ENCODE results near the gene TACC2.

TACC2 gene

DNA sequence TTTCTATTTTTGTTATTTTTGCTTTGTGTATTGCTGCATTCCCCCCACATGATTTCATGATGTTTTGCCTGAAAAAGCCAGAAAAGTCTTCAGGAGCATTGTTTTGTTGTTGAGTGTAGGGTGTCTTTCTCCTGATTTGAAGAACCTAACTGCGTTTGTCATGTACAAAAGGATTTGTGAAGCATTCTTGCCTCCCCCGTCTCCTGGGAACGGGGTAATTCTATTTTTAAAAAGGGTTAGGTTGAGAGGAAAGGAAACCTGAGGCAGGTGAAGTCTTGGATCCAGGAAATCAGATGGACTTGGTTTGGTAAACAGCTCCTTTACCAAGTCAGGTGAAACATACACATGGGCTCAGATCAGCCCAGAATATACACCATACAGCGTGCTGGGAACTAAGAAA, 256.2 kb downstream of the TACC2 start:
- TF ChIP-seq, protein P1, sequence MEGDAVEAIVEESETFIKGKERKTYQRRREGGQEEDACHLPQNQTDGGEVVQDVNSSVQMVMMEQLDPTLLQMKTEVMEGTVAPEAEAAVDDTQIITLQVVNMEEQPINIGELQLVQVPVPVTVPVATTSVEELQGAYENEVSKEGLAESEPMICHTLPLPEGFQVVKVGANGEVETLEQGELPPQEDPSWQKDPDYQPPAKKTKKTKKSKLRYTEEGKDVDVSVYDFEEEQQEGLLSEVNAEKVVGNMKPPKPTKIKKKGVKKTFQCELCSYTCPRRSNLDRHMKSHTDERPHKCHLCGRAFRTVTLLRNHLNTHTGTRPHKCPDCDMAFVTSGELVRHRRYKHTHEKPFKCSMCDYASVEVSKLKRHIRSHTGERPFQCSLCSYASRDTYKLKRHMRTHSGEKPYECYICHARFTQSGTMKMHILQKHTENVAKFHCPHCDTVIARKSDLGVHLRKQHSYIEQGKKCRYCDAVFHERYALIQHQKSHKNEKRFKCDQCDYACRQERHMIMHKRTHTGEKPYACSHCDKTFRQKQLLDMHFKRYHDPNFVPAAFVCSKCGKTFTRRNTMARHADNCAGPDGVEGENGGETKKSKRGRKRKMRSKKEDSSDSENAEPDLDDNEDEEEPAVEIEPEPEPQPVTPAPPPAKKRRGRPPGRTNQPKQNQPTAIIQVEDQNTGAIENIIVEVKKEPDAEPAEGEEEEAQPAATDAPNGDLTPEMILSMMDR (IDR thresholded peaks at IDR 0.05; ENCODE audit: low read depth, low read length, missing control alignments), result no peak
- no peak overlapping the region for H3K4me3 ChIP-seq (replicated peaks; ENCODE audit: low read depth, low read length)
- DNase-seq (ENCODE audit: extremely low read depth, low read depth), result no peak

DNA sequence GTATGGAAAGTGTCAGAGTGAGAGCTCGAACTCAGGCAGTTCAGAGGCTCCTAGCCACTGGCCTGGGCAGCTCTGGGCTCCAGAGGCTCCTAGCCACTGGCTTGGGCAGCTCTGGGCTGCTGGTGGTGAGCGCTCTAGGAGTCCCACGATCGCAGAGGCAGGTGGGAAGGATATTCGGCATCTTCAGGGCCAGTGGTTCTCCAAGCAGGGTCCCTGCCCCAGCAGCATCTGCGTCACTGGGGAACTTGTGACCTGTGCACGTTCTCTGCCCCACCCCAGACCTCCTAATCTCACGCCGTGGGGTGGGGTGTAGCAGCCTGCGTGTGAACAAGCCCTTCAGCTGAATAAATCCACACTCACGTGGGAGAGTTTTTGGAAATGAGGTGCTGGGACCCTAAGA, 256.9 kb downstream of the TACC2 start:
- no peak for DNase-seq (ENCODE audit: extremely low read depth, low read depth)
- TF ChIP-seq, protein P1 (IDR thresholded peaks at IDR 0.05; ENCODE audit: low read depth, low read length, missing control alignments), result no peak
- no peak overlapping the region for H3K4me3 ChIP-seq (replicated peaks; ENCODE audit: low read depth, low read length)

DNA sequence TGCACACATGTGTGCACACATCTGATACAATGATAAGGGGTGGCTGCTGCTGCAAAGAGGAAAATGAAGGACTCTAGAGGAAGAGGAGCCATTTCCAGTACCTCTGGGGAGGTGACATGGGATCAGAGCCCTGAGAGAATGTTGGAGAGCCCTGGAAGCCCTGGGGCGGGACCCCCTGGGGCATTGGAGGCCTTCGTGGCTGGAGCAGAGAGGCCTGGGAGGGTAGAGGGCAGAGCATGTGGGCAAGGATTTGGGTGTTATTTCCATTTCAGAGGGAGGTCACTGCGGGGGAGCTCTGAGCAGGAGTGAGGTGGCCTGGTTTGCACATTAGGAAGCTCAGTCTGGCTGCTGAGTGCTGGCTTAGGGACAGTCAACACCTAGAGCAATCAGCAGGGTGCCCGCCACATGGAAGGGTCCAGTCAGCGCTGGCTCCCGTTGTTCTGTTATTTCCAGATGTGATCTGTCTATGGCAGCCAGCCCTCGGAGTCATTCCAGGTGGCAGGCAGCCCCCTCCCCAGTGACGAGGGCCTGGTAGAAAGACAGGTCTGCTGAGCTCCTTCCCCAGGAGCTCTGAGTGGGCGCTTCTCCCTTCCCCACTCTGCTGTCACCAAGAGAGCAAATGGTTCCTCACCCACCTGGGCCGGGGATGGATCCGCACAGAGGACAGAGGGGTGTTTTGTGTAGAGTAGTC, 258.0 kb downstream of the TACC2 start:
- DNase-seq (ENCODE audit: extremely low read depth, low read depth), result no peak
- H3K4me3 ChIP-seq (replicated peaks; ENCODE audit: low read depth, low read length), result no peak overlapping the region
- TF ChIP-seq, protein P1 (IDR thresholded peaks at IDR 0.05; ENCODE audit: low read depth, low read length, missing control alignments), result no peak

DNA sequence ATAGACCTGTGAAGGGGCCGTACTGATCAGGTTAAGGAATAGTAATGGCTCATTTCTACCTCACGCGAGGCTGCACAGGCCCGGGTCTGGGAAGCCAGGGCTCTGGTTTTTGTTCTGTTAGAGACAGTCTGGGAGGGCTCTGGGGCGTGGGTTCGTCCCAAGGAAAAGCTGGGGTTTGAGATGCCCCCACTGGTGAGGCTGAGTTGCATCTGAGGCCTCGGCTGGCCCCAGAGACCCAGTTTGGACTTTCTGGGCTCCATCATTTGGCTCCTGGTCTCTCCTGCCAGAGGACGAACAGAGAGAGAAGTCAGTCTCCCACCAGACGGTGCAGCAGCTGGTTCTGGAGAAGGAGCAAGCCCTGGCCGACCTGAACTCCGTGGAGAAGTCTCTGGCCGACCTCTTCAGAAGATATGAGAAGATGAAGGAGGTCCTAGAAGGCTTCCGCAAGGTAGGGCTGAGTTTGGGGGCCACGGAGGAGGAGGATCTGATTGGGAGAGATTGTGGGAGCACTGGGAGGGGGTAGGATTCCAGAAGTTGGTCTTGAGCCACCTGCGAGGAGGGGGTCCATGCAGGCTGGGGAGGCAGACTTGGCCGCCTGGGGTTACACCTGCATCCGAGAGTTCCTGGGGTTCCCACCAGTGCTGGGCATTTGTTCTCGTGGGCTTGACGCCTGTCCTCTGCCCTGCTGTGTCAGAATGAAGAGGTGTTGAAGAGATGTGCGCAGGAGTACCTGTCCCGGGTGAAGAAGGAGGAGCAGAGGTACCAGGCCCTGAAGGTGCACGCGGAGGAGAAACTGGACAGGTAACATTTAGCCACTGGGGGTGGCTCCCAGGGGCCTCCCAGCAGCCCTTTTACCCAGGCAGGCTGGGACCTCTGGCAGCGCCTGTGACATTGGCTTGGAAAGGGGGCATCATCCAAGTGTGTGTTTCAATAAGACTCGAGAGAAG, 259.7 kb downstream of the TACC2 start:
- TF ChIP-seq, protein P1 (IDR thresholded peaks at IDR 0.05; ENCODE audit: low read depth, low read length, missing control alignments), result no peak
- DNase-seq (ENCODE audit: extremely low read depth, low read depth), result no peak
- no peak overlapping the region for H3K4me3 ChIP-seq (replicated peaks; ENCODE audit: low read depth, low read length)

DNA sequence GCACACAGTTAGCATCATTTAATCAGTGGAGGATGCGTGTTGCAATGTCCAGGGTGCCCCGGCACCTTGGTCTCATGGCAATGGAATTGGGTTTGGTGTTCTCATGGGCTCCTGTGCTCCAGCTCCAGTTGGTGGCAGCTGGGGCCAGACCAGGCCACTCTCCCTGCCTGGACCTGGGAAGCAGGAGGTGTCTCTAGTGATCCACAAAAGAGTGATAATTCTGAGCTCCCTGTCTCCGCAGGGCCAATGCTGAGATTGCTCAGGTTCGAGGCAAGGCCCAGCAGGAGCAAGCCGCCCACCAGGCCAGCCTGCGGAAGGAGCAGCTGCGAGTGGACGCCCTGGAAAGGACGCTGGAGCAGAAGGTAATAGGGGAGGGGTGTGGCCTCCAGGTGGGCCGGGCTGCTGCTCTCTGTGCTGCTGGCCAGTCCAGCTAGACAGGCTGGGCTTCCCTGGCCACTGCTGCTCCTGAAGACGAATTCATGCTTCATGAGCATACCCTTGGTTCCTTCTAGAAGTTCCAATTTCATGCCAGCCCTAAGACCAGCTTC, 260.4 kb downstream of the TACC2 start:
- H3K4me3 ChIP-seq (replicated peaks; ENCODE audit: low read depth, low read length), result no peak overlapping the region
- TF ChIP-seq, protein P1 (IDR thresholded peaks at IDR 0.05; ENCODE audit: low read depth, low read length, missing control alignments), result no peak
- no peak for DNase-seq (ENCODE audit: extremely low read depth, low read depth)

DNA sequence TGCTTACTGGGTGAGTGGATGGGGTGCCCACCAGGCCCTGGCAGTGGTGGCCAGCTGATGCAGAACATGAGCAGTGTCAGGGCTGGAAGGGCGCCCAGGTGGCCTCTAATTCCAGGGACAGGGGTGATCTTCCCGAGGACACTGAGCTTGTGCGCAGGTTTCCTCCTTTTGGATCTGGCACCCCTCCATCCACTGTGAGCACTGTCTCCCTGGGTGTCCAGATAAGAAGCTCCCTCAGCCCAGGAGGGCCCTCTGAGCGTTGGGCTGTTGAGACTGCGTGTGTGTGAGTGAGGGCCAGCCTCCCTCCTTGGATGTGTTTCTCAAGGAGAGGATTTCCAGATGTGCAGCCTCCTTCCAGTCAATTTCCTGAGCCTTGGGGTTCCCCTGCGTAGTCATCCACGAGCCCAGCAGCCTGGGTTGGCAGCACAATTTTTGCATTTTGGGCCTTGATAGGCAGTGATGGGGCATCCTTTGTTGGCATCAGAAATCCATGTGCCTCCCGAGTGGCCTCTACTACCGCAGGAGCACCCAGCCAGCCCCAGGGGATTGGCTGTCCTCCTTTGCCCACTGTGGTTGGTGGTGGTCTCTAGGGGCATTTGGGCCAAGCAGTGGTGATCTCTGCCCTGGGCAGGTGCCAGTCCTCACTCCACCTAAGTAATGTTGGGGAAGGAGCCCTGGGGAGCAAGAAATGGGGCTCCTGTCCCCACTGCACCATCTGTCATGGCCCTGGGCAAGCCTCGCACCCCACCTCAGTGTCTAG, 261.2 kb downstream of the TACC2 start:
- no peak for DNase-seq (ENCODE audit: extremely low read depth, low read depth)
- H3K4me3 ChIP-seq (replicated peaks; ENCODE audit: low read depth, low read length), result no peak overlapping the region
- TF ChIP-seq, protein P1 (IDR thresholded peaks at IDR 0.05; ENCODE audit: low read depth, low read length, missing control alignments), result no peak
